ENCODE measurements around the gene APOL2.
"Not testable (repeated sequence)": the region's sequence is repeated elsewhere in the genome, so short reads cannot be mapped to it uniquely, and the experiment has no call there.

APOL2 gene

GRCh38 chr22:36196254-36197064 is 42.9 kb downstream of the APOL2 start:
- no peak for DNase-seq

- no peak for DNase-seq
Observed at GRCh38 chr22:36194971-36195370, 44.4 kb downstream of the APOL2 start.

GRCh38 chr22:36194385-36194784 is 44.9 kb downstream of the APOL2 start:
- DNase-seq, result no peak

GRCh38 chr22:36193577-36193976 is 45.8 kb downstream of the APOL2 start:
- DNase-seq, result no peak

- DNase-seq, result no peak
Observed at GRCh38 chr22:36193171-36193570, 46.2 kb downstream of the APOL2 start.

GRCh38 chr22:36192542-36192941 is 46.8 kb downstream of the APOL2 start:
- no peak for DNase-seq

- DNase-seq, result no peak
Observed at GRCh38 chr22:36191106-36191836, 48.1 kb downstream of the APOL2 start.

- not testable (repeated sequence) for DNase-seq
Observed at GRCh38 chr22:36187862-36188261, 51.5 kb downstream of the APOL2 start.

- DNase-seq, result no peak
Observed at GRCh38 chr22:36185828-36186624, 53.3 kb downstream of the APOL2 start.

- DNase-seq, result no peak
Observed at GRCh38 chr22:36184433-36185025, 54.8 kb downstream of the APOL2 start.

GRCh38 chr22:36183446-36183845 is 55.9 kb downstream of the APOL2 start:
- DNase-seq, result no peak

- no peak for DNase-seq
Observed at GRCh38 chr22:36182857-36183256, 56.5 kb downstream of the APOL2 start.

GRCh38 chr22:36182056-36182455 is 57.3 kb downstream of the APOL2 start:
- DNase-seq, result no peak

GRCh38 chr22:36180928-36181327 is 58.4 kb downstream of the APOL2 start:
- DNase-seq, result no peak

- DNase-seq, result no peak
Observed at GRCh38 chr22:36180038-36180880, 59.1 kb downstream of the APOL2 start.

GRCh38 chr22:36177160-36177559 is 62.2 kb downstream of the APOL2 start:
- DNase-seq, result no peak
